ENCODE data around the gene IL20RA. TPM values are rescaled to one million over a fixed set of nuclear protein-coding genes. Genes with fewer than 3 reads are reported as not detected.
A peak's percentile ranks its signal among the peaks of the same experiment; 100 is the strongest.
"Not testable (repeated sequence)": the region's sequence is repeated elsewhere in the genome, so short reads cannot be mapped to it uniquely, and the experiment has no call there.

Gene IL20RA
- total and polyA plus RNA-seq, 7 experiments from 2014 or later, result not detected

DNA sequence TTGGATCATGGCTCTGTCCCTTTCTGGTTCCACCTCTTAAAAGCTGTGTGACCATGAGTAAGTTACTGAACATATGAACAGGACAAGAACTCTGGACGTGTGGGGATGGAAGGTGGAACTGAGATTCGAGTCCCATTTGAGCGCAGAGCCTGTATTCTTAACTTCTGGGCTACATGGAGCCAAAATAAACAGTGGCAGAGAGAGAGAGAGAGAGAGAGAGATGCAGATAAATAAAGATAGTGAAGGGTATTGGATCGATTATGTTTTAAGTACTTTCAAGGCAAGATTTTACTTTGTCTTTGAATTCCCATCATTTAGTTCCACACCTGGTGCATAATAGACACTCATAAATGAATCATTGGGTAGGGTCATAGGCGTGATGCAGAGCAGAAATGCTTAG is 82.9 kb downstream of the IL20RA start:
- Histone ChIP-seq H3K9me3 (ENCODE audit: control insufficient read depth in 2 of 3, low read length in 3 of 3) (no peaks in the 10 kb centered on the region), H3K36me3 (ENCODE audit: control insufficient read depth in 2 of 3, insufficient read depth in 3 of 3, low read length in 3 of 3) (no peaks in the 10 kb centered on the region), H3K27ac (ENCODE audit: low read depth, low read length) (no peak overlapping the region), H3K27me3 (ENCODE audit: control insufficient read depth in 2 of 2, insufficient read depth in 2 of 2, low read length in 2 of 2) (no peaks in the 10 kb centered on the region), H3K4me1 (ENCODE audit: control insufficient read depth in 2 of 2, insufficient read depth in 2 of 2, low read length in 2 of 2) (no peaks in the 10 kb centered on the region), H3K4me3 (ENCODE audit: low read length) (no peak overlapping the region)
- no peak for ATAC-seq
- peaks cover 0 to 5% (median 4%) of the 10 kb centered on the region in 7 donors for H3K4me1 Mint-ChIP-seq
- H3K9me3 Mint-ChIP-seq, result no peaks in the 10 kb centered on the region
- ChIA-PET CTCF (no interaction called here), POLR2A (no interaction called here)
- H3K4me3 Mint-ChIP-seq, result no peak overlapping the region
- no peaks in the 10 kb centered on the region for H3K36me3 Mint-ChIP-seq
- no peak overlapping the region for H3K27ac Mint-ChIP-seq
- H3K27me3 Mint-ChIP-seq, result peaks cover 18 to 44% (median 35%) of the 10 kb centered on the region in 5 donors
- DNase-seq, result no peak
- intact Hi-C loops (cut with micrococcal nuclease), result no loop called here

- no peak for ATAC-seq
- Mint-ChIP-seq H3K9me3 (no peaks in the 10 kb centered on the region), H3K4me1 (peaks cover 0 to 8% (median 7%) of the 10 kb centered on the region in 7 donors), H3K4me3 (no peak overlapping the region), H3K27me3 (peaks cover 12 to 40% (median 29%) of the 10 kb centered on the region in 5 donors), H3K27ac (no peak overlapping the region), H3K36me3 (no peaks in the 10 kb centered on the region)
- Histone ChIP-seq H3K4me1 (ENCODE audit: control insufficient read depth in 2 of 2, insufficient read depth in 2 of 2, low read length in 2 of 2) (no peaks in the 10 kb centered on the region), H3K4me3 (ENCODE audit: low read length) (no peak overlapping the region), H3K27me3 (ENCODE audit: control insufficient read depth in 2 of 2, insufficient read depth in 2 of 2, low read length in 2 of 2) (no peaks in the 10 kb centered on the region), H3K36me3 (ENCODE audit: control insufficient read depth in 2 of 3, insufficient read depth in 3 of 3, low read length in 3 of 3) (no peaks in the 10 kb centered on the region), H3K27ac (ENCODE audit: low read depth, low read length) (no peak overlapping the region), H3K9me3 (ENCODE audit: control insufficient read depth in 2 of 3, low read length in 3 of 3) (no peaks in the 10 kb centered on the region)
- intact Hi-C loops (cut with micrococcal nuclease), result no loop called here
- CTCF ChIA-PET, result interaction anchor here (1.0 kb wide), 1 partner anchor 27 kb away, joined by 3 read pairs; no protein-coding TSS in a partner anchor
- no peak for DNase-seq
- POLR2A ChIA-PET, result no interaction called here
Observed at GRCh38 chr6:136960781-136961180, 84.0 kb downstream of the IL20RA start.

GRCh38 chr6:136959935-136960334 is 84.8 kb downstream of the IL20RA start:
- H3K36me3 ChIP-seq (ENCODE audit: control insufficient read depth in 2 of 3, insufficient read depth in 3 of 3, low read length in 3 of 3); H3K9me3 ChIP-seq (ENCODE audit: control insufficient read depth in 2 of 3, low read length in 3 of 3); POLR2A ChIA-PET; H3K4me1 ChIP-seq (ENCODE audit: control insufficient read depth in 2 of 2, insufficient read depth in 2 of 2, low read length in 2 of 2); H3K4me1 Mint-ChIP-seq; H3K27ac ChIP-seq (ENCODE audit: low read depth, low read length); H3K36me3 Mint-ChIP-seq; DNase-seq; H3K9me3 Mint-ChIP-seq; ATAC-seq; H3K4me3 ChIP-seq (ENCODE audit: low read length); H3K27ac Mint-ChIP-seq; intact Hi-C loops (cut with micrococcal nuclease); H3K4me3 Mint-ChIP-seq; H3K27me3 ChIP-seq (ENCODE audit: control insufficient read depth in 2 of 2, insufficient read depth in 2 of 2, low read length in 2 of 2): not testable (repeated sequence)
- peaks cover 8 to 41% (median 30%) of the 10 kb centered on the region in 5 donors for H3K27me3 Mint-ChIP-seq
- CTCF ChIA-PET, result interaction anchor here (0.6 to 1.0 kb wide), 2 partner anchors 16 to 27 kb away, joined by 3 to 5 read pairs; no protein-coding TSS in a partner anchor

- Histone ChIP-seq H3K9me3 (ENCODE audit: control insufficient read depth in 2 of 3, low read length in 3 of 3) (no peaks in the 10 kb centered on the region), H3K36me3 (ENCODE audit: control insufficient read depth in 2 of 3, insufficient read depth in 3 of 3, low read length in 3 of 3) (no peaks in the 10 kb centered on the region), H3K4me3 (ENCODE audit: low read length) (no peak overlapping the region), H3K27me3 (ENCODE audit: control insufficient read depth in 2 of 2, insufficient read depth in 2 of 2, low read length in 2 of 2) (no peaks in the 10 kb centered on the region), H3K27ac (ENCODE audit: low read depth, low read length) (no peak overlapping the region), H3K4me1 (ENCODE audit: control insufficient read depth in 2 of 2, insufficient read depth in 2 of 2, low read length in 2 of 2) (no peaks in the 10 kb centered on the region)
- no peak for DNase-seq
- peak overlapping the region in 1 of 9 donors; percentile 54 for H3K27ac Mint-ChIP-seq
- H3K27me3 Mint-ChIP-seq, result peaks cover 8 to 41% (median 30%) of the 10 kb centered on the region in 5 donors
- H3K4me1 Mint-ChIP-seq, result peaks cover 0 to 8% (median 7%) of the 10 kb centered on the region in 7 donors
- CTCF ChIA-PET, result interaction anchor here (0.6 kb wide), 1 partner anchor 16 kb away, joined by 5 read pairs; no protein-coding TSS in a partner anchor
- intact Hi-C loops (cut with micrococcal nuclease), result no loop called here
- POLR2A ChIA-PET, result no interaction called here
- no peak overlapping the region for H3K4me3 Mint-ChIP-seq
- no peaks in the 10 kb centered on the region for H3K36me3 Mint-ChIP-seq
- ATAC-seq, result no peak
- H3K9me3 Mint-ChIP-seq, result no peaks in the 10 kb centered on the region
Observed at GRCh38 chr6:136959471-136959891, 85.3 kb downstream of the IL20RA start.

- DNase-seq (no peak), ATAC-seq (no peak)
- intact Hi-C loops (cut with micrococcal nuclease), result no loop called here
- Histone ChIP-seq H3K36me3 (ENCODE audit: control insufficient read depth in 2 of 3, insufficient read depth in 3 of 3, low read length in 3 of 3) (no peaks in the 10 kb centered on the region), H3K27me3 (ENCODE audit: control insufficient read depth in 2 of 2, insufficient read depth in 2 of 2, low read length in 2 of 2) (no peaks in the 10 kb centered on the region), H3K27ac (ENCODE audit: low read depth, low read length) (no peak overlapping the region), H3K9me3 (ENCODE audit: control insufficient read depth in 2 of 3, low read length in 3 of 3) (no peaks in the 10 kb centered on the region), H3K4me1 (ENCODE audit: control insufficient read depth in 2 of 2, insufficient read depth in 2 of 2, low read length in 2 of 2) (no peaks in the 10 kb centered on the region), H3K4me3 (ENCODE audit: low read length) (no peak overlapping the region)
- H3K4me3 Mint-ChIP-seq, result no peak overlapping the region
- CTCF ChIA-PET, result no interaction called here
- peaks cover 8 to 38% (median 32%) of the 10 kb centered on the region in 5 donors for H3K27me3 Mint-ChIP-seq
- H3K9me3 Mint-ChIP-seq, result no peaks in the 10 kb centered on the region
- H3K4me1 Mint-ChIP-seq, result peaks cover 0 to 8% (median 7%) of the 10 kb centered on the region in 7 donors
- POLR2A ChIA-PET, result no interaction called here
- H3K36me3 Mint-ChIP-seq, result no peaks in the 10 kb centered on the region
- no peak overlapping the region for H3K27ac Mint-ChIP-seq
Observed at GRCh38 chr6:136958168-136958567, 86.6 kb downstream of the IL20RA start.

- intact Hi-C loops (cut with micrococcal nuclease), result no loop called here
- H3K27ac ChIP-seq (ENCODE audit: low read depth, low read length), result no peak overlapping the region
- H3K4me3 Mint-ChIP-seq, result peak overlapping the region in 1 of 10 donors; percentile 19
- CTCF ChIA-PET, result interaction anchor here (0.6 kb wide), 1 partner anchor 133 kb away, joined by 4 read pairs; no protein-coding TSS in a partner anchor
- H3K9me3 Mint-ChIP-seq, result no peaks in the 10 kb centered on the region
- POLR2A ChIA-PET, result no interaction called here
- H3K4me1 ChIP-seq (ENCODE audit: control insufficient read depth in 2 of 2, insufficient read depth in 2 of 2, low read length in 2 of 2), result no peaks in the 10 kb centered on the region
- H3K27me3 Mint-ChIP-seq, result peaks cover 4 to 40% (median 24%) of the 10 kb centered on the region in 5 donors
- H3K36me3 ChIP-seq (ENCODE audit: control insufficient read depth in 2 of 3, insufficient read depth in 3 of 3, low read length in 3 of 3), result no peaks in the 10 kb centered on the region
- peak overlapping the region in 1 of 9 donors; percentile 63 for H3K27ac Mint-ChIP-seq
- peaks cover 0 to 8% (median 7%) of the 10 kb centered on the region in 7 donors for H3K4me1 Mint-ChIP-seq
- no peak for ATAC-seq
- no peak for DNase-seq
- no peaks in the 10 kb centered on the region for H3K36me3 Mint-ChIP-seq
- H3K27me3 ChIP-seq (ENCODE audit: control insufficient read depth in 2 of 2, insufficient read depth in 2 of 2, low read length in 2 of 2), result no peaks in the 10 kb centered on the region
- H3K4me3 ChIP-seq (ENCODE audit: low read length), result no peak overlapping the region
- no peaks in the 10 kb centered on the region for H3K9me3 ChIP-seq (ENCODE audit: control insufficient read depth in 2 of 3, low read length in 3 of 3)
Observed at GRCh38 chr6:136956590-136957544, 87.9 kb downstream of the IL20RA start.
